Esophagus squamous epithelium (tissue), 5 donors: Measurements from ENCODE around the gene CRYBA1. TPM values are rescaled to one million over a fixed set of nuclear protein-coding genes. Genes with fewer than 3 reads are reported as not detected.

Experiments
- DNase-seq: peaks from one replicate; lab custom pipeline; 2025; lab: John Stamatoyannopoulos, UW
- H3K27ac ChIP-seq, 4 donors: fragments of 200-600 bp; sonication (generic); one replicate each; pipeline ENCODE4 v1.5.1; 2016 to 2019; ENCODE audit warnings: mild to moderate bottlenecking in 1 of 4
- H3K27me3 ChIP-seq, 4 donors: fragments of 200-600 bp; sonication (generic); 1 replicate in 3 of 4; 2 replicates in 1 of 4; pipeline versions ENCODE4 v1.5.1 to v1.6.0; 2017 to 2021; ENCODE audit warnings: antibody characterized with exemption in 1 of 4
- H3K36me3 ChIP-seq, 3 donors: fragments of 200-600 bp; sonication (generic); one replicate each; pipeline ENCODE4 v1.5.1; 2016 to 2019
- H3K4me1 ChIP-seq, 3 donors: fragments of 200-600 bp; sonication (generic); one replicate each; pipeline ENCODE4 v1.5.1; 2017 to 2019
- H3K4me3 ChIP-seq, 4 donors: fragments of 200-600 bp; sonication (generic); 1 replicate in 3 of 4; 2 replicates in 1 of 4; pipeline ENCODE4 v1.5.1; 2016 to 2019; ENCODE audit warnings: mild to moderate bottlenecking in 2 of 4, moderate library complexity in 1 of 4
- H3K9me3 ChIP-seq, 3 donors: fragments of 200-600 bp; sonication (generic); one replicate each; pipeline ENCODE4 v1.5.1; 2016 to 2019
- CTCF ChIP-seq, 6 experiments: fragments of 450-650 bp in 4 of 6; fragments of 200-600 bp in 2 of 6; sonication (generic) in 2 of 6; IDR thresholded peaks; one replicate each; pipeline ENCODE4 v1.5.1; 2016 to 2019; ENCODE audit warnings: antibody characterized with exemption in 6 of 6, mild to moderate bottlenecking in 4 of 6, moderate library complexity in 4 of 6
- POLR2A ChIP-seq, 4 donors: fragments of 450-650 bp; IDR thresholded peaks; one replicate each; pipeline ENCODE4 v1.6.1; 2017; ENCODE audit warnings: antibody characterized with exemption in 4 of 4, mild to moderate bottlenecking in 4 of 4, moderate library complexity in 3 of 4
- WGBS, 2 donors: methylation state at CpG; one replicate each; pipeline ENCODE4 v1.1.5; 2018; 5-methylcytosine and 5-hydroxymethylcytosine counted together
- intact Hi-C: fragments of 100-400 bp; cut with DNase I; formaldehyde crosslinking; loops from one replicate; pipeline ENCODE4 v1.15.0; 2022
- total RNA-seq, 4 donors: library from RNA; depleted of rRNA; stranded (reverse); fragments of >200 nt; gene quantifications; one replicate each; pipeline ENCODE4 v1.1.0, GENCODE V29; 2016
- donor health status: DM: yes; HTN: yes; CAD: no.

The CRYBA1 gene
- total RNA-seq, 4 donors from 2014 or later = not detected

- DNase-seq = no peak
- intact Hi-C loops = loop anchor here (10.0 kb wide), 1 partner anchor 136 kb away; no protein-coding TSS in a partner anchor
- peak overlapping the region; percentile 92 to 99 (median 96) for H3K4me3 ChIP-seq
- H3K27ac ChIP-seq = peak overlapping the region; percentile 99 to 100 (median 100)
- no peaks in the 10 kb centered on the region for H3K27me3 ChIP-seq
- H3K9me3 ChIP-seq = no peaks in the 10 kb centered on the region
- WGBS, 2 donors = 3 to 6% methylated on average over 5 of the region's 5 CpGs
- H3K36me3 ChIP-seq = peaks cover under 1 to 39% (median 6%) of the 10 kb centered on the region in 3 donors
- H3K4me1 ChIP-seq = peaks cover 24 to 68% (median 40%) of the 10 kb centered on the region in 3 donors
- peak; percentile 45 to 73 (median 69) for TF ChIP-seq CTCF (IDR thresholded peaks at IDR 0.05)
- TF ChIP-seq POLR2A (IDR thresholded peaks at IDR 0.05) = no peak
Measured at GRCh38 chr17:29291163-29291752, 44.6 kb downstream of the CRYBA1 start.

DNA sequence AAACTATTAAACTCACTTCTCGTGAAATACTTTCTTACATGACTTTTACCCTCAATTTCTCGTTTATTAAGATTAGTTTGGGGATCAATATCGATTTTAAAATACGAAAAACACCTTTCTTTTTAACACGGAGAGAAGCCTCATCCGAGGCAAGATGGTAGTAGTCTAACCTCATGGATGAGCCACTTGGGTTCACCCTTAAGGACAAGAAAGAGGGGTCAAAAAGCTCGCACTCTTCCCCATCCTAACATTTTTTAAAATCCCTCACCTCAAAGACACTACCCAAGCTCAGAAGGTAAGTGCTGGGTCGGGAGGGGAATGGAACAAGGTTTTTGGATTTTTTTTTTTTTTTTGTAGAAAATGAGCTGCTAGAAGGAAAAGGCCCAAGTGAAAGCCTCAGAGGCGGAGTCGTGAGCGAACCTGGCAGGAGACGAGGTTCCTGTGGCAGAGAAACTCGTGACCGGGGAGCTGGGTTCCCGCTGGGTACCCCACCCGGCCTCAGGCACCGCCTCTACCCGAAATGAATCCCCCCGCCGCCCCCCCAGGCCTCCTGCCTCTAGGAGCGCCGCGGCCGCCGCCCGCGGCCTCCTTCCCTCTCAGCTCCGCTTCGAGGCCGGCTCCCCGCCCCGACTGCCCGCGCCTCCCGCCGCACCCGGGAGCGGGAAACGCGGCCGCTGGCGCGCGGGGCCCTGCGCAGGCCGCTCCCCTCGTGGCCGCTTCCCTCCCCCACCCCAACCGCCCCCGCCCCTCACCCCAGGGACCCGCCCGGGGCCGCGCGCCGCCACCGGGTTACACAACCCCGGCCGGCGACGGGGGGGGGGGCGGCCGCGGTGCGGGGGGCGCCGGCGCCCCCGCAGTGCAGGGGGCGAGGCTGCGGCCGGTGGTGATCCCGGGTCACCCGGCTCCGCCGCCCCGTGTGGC lies 45.7 kb downstream of the CRYBA1 start:
- Histone ChIP-seq H3K4me1 (peaks cover 24 to 58% (median 40%) of the 10 kb centered on the region in 3 donors), H3K9me3 (no peaks in the 10 kb centered on the region), H3K36me3 (peaks cover 0 to 28% (median 0%) of the 10 kb centered on the region in 3 donors), H3K27ac (peak overlapping the region; percentile 99 to 100 (median 100)), H3K27me3 (no peaks in the 10 kb centered on the region), H3K4me3 (peak overlapping the region; percentile 92 to 99 (median 96))
- WGBS, 2 donors = 2 to 3% methylated on average over 16 to 21 of the region's 77 CpGs
- DNase-seq = no peak
- intact Hi-C loops = loop anchor here (10.0 kb wide), 1 partner anchor 138 kb away; no protein-coding TSS in a partner anchor
- TF ChIP-seq POLR2A (IDR thresholded peaks at IDR 0.05) (peak in 1 of 4 donors; percentile 9), CTCF (IDR thresholded peaks at IDR 0.05) (no peak)

DNA sequence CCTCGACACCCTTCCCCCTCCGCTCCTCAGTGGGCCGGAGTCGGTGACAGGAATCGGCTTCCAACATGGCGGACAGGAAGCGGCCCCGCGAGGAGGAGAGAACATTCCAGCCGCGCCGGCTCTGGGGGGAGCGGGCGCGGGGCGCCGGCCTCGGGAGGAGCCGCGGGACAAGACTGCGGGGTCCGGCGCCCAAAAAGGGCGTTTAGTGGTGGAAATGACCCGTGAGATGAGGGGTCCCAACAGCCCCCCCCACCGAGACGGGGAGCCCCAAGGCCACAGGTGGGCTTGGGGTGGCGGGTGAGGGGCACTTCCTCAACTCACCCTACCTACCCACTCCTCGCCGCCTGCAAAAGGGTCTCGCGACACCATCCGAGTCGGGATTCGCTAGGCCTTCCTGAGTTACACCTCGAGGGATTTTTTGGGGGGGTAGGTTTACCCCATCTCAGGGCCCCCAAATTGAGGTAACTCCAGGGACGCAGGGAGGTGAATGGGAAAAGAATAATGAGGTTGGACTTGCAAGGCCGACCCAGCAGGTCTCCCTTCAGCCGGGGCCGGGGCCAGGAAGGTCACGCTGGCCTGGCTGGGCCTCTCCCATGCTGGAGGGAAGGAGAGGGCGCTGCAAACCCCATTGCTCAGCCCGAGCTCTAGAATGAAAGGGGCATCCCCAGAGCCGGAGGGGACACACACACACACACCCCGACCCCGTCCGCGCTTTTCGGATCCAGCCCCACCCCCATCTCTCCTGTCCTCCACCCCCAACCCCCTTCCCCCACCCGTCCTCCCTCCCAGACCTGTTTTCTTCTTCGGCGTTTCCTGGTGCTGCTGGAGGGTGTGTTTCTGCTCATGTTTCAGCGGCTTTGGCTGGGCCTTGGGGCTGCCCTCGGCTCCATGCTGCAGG lies 46.6 kb downstream of the CRYBA1 start:
- Histone ChIP-seq H3K27me3 (no peaks in the 10 kb centered on the region), H3K36me3 (peaks cover 0 to 19% (median 0%) of the 10 kb centered on the region in 3 donors), H3K4me3 (peak overlapping the region; percentile 92 to 99 (median 96)), H3K27ac (peak overlapping the region; percentile 99 to 100 (median 100)), H3K4me1 (peaks cover 24 to 48% (median 36%) of the 10 kb centered on the region in 3 donors), H3K9me3 (no peaks in the 10 kb centered on the region)
- TF ChIP-seq POLR2A (IDR thresholded peaks at IDR 0.05) (peak in 1 of 4 donors; percentile 12), CTCF (IDR thresholded peaks at IDR 0.05) (no peak)
- WGBS, 2 donors = 0% methylated on average over 16 to 22 of the region's 54 CpGs
- intact Hi-C loops = loop anchor here (10.0 kb wide), 1 partner anchor 138 kb away; no protein-coding TSS in a partner anchor
- DNase-seq = no peak

DNA sequence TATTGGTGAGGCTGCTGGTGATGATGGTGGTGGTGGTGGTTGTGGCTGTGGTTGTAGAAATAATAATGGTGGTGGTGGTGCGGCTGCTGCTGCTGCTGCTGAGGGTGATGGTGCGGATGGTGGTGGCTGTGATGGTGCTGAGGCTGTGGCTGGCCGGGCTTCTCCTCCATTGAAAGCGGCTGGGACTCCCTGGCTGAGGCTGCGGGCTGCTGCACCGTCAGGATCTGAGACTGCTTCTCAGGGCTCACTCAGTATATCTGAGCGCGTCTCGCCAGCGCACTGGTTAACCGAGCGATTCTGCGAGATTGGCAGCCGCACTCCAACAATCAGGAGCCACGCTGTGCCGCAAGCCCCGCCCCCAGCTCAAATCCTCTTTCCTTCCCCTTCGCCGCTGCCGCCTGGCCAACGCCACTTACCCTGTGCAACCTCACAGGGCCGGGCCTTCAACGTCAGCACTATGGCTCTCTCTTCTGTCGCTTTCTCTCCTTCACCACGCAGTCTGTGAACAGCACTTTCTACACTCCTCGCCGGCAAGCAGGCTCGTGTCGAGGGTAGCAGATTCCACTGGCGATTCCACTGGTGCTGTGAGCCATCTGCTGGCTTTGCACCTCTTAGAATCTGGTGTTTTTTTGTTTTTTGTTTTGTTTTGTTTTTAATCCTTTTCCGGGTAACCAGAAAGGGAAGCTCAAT lies 47.4 kb downstream of the CRYBA1 start, which contains the start of gene NUFIP2:
Gene NUFIP2 (minus strand): TSS at position 259 of the 690 bp plus-strand sequence. CDS start 89 bp downstream, at position 170.
- peak within 1 kb of the TSS; percentile 99 to 100 (median 100) for H3K27ac ChIP-seq
- peaks cover 24 to 40% (median 30%) of the 10 kb centered on the region in 3 donors for H3K4me1 ChIP-seq
- TF ChIP-seq CTCF (IDR thresholded peaks at IDR 0.05) (peak in 3 of 6 experiments; percentile 10 to 29 (median 14)), POLR2A (IDR thresholded peaks at IDR 0.05) (peak; percentile 75 to 100 (median 100))
- 0% methylated on average over 13 to 24 of the region's 31 CpGs for WGBS, 2 donors
- DNase-seq = peak; percentile 97
- peaks cover 0 to 13% (median 0%) of the 10 kb centered on the region in 3 donors for H3K36me3 ChIP-seq
- intact Hi-C loops = loop anchor here (10.0 kb wide), 1 partner anchor 139 kb away; no protein-coding TSS in a partner anchor
- H3K4me3 ChIP-seq = peak within 1 kb of the TSS; percentile 92 to 99 (median 96)
- no peaks in the 10 kb centered on the region for H3K27me3 ChIP-seq
- H3K9me3 ChIP-seq = no peaks in the 10 kb centered on the region
